Measurements from ENCODE around the gene HEG1.

DNA sequence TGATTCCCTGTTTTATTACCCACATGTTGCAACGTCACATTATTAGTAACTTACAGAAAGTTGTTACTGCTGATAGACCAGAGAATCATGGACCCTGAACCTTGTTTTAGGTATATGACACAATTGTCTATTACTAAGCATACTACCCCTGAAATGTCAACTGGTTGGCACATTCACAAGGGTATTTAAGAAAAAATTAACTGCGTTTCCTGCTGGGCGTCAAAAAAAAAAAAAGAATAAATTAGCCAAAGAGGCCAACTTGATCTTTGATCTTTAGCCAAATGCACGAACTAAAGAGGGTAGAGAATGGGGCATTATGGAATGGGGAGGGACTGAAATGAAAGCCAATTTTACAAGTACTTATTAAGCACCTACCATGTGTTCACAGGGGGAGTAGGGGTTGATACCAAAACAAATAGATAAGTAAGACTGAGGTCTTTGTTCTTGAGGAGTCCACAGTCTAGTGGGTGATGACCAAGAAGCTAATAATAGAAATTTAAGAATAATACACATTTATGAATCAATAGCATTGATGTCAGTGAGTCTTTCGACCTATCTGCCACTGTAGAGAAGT, 103.4 kb downstream of the HEG1 start:
- TF ChIP-seq, protein P1, sequence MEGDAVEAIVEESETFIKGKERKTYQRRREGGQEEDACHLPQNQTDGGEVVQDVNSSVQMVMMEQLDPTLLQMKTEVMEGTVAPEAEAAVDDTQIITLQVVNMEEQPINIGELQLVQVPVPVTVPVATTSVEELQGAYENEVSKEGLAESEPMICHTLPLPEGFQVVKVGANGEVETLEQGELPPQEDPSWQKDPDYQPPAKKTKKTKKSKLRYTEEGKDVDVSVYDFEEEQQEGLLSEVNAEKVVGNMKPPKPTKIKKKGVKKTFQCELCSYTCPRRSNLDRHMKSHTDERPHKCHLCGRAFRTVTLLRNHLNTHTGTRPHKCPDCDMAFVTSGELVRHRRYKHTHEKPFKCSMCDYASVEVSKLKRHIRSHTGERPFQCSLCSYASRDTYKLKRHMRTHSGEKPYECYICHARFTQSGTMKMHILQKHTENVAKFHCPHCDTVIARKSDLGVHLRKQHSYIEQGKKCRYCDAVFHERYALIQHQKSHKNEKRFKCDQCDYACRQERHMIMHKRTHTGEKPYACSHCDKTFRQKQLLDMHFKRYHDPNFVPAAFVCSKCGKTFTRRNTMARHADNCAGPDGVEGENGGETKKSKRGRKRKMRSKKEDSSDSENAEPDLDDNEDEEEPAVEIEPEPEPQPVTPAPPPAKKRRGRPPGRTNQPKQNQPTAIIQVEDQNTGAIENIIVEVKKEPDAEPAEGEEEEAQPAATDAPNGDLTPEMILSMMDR (IDR thresholded peaks at IDR 0.05): no peak
- TF ChIP-seq EP300 (IDR thresholded peaks at IDR 0.05) (no peak), POLR2A (IDR thresholded peaks at IDR 0.05) (no peak)

Measured in gastroesophageal sphincter (tissue), 3 donors.